CD4-positive, CD25-positive, alpha-beta regulatory T cell (primary cell): ENCODE measurements around the gene OR5H15. TPM values are rescaled to one million over a fixed set of nuclear protein-coding genes. Genes with fewer than 3 reads are reported as not detected.
"Not testable (repeated sequence)": the region's sequence is repeated elsewhere in the genome, so short reads cannot be mapped to it uniquely, and the experiment has no call there.

Experiments
- ATAC-seq, 2 donors: fragments of 150-1000 bp; cut with Tn5 transposase; one replicate each; pipeline ENCODE4 v1.10.0; 2021; ENCODE audit warnings: low read depth in 2 of 2, moderate number of reproducible peaks in 2 of 2, moderate library complexity in 1 of 2
- DNase-seq, 3 donors: peaks; one replicate each; pipeline versions ENCODE4 v3.0.0 to v3.0.0-alpha.2; 2012 to 2022; ENCODE audit warnings: mixed read lengths in 1 of 3
- H3K27ac ChIP-seq: one replicate; pipeline ENCODE4 v1.7.0; 2013; ENCODE audit warnings: mild to moderate bottlenecking, low read length; ENCODE audit not compliant: insufficient read depth, poor library complexity, severe bottlenecking
- H3K27me3 ChIP-seq: one replicate; pipeline ENCODE4 v1.7.0; 2013; ENCODE audit warnings: low read length; ENCODE audit not compliant: control insufficient read depth, insufficient read depth
- H3K36me3 ChIP-seq: one replicate; pipeline ENCODE4 v1.7.0; 2013; ENCODE audit warnings: mild to moderate bottlenecking, low read length, moderate library complexity; ENCODE audit not compliant: control insufficient read depth, insufficient read depth
- H3K4me1 ChIP-seq: 2 replicates; pipeline ENCODE4 v1.7.0; 2013; ENCODE audit warnings: mild to moderate bottlenecking, low read length; ENCODE audit not compliant: insufficient read depth, control insufficient read depth, poor library complexity, severe bottlenecking
- H3K4me3 ChIP-seq: one replicate; pipeline ENCODE4 v1.7.0; 2013; ENCODE audit warnings: low read depth, mild to moderate bottlenecking, low read length, moderate library complexity
- H3K9me3 ChIP-seq, 2 experiments: 1 replicate in 1 of 2; 2 replicates in 1 of 2; pipeline ENCODE4 v1.7.0; 2013; ENCODE audit warnings: low read length in 2 of 2, mild to moderate bottlenecking in 1 of 2, moderate library complexity in 1 of 2; ENCODE audit not compliant: control insufficient read depth in 2 of 2
- H3K27ac Mint-ChIP-seq, 3 donors: one replicate each; pipeline ENCODE4 v1.8.0; 2020 to 2022; ENCODE audit warnings: mild to moderate bottlenecking in 3 of 3, mixed read lengths in 3 of 3, moderate library complexity in 2 of 3
- H3K27me3 Mint-ChIP-seq: one replicate; pipeline ENCODE4 v1.8.0; 2022; ENCODE audit warnings: mild to moderate bottlenecking, mixed read lengths
- H3K36me3 Mint-ChIP-seq: one replicate; pipeline ENCODE4 v1.8.0; 2020; ENCODE audit warnings: mixed read lengths
- H3K4me1 Mint-ChIP-seq, 4 donors: one replicate each; pipeline ENCODE4 v1.8.0; 2020 to 2022; ENCODE audit warnings: mixed read lengths in 4 of 4, mild to moderate bottlenecking in 1 of 4
- H3K4me3 Mint-ChIP-seq, 4 donors: one replicate each; pipeline ENCODE4 v1.8.0; 2020 to 2022; ENCODE audit warnings: mild to moderate bottlenecking in 4 of 4, mixed read lengths in 4 of 4, moderate library complexity in 3 of 4
- H3K9me3 Mint-ChIP-seq, 7 donors: one replicate each; pipeline ENCODE4 v1.8.0; 2020 to 2022; ENCODE audit warnings: mixed read lengths in 7 of 7, mild to moderate bottlenecking in 3 of 7, moderate library complexity in 2 of 7
- polyA plus RNA-seq, 4 donors: library from polyadenylated mRNA; unstranded; fragments of 300-500 nt; fragmentation: Illumina TruSeq; gene quantifications; one replicate each; pipeline ENCODE4 v1.2.3, GENCODE V29; 2021
- total RNA-seq: library from RNA; stranded (reverse); gene quantifications from one replicate; pipeline ENCODE4 v1.2.3, GENCODE V29; 2022

Gene OR5H15
- total and polyA plus RNA-seq, 5 donors from 2014 or later, result not detected

- no peak overlapping the region for H3K4me3 Mint-ChIP-seq
Observed at GRCh38 chr3:98151241-98151640, 15.3 kb upstream of the OR5H15 start.

GRCh38 chr3:98171071-98171470, 4.6 kb downstream of the OR5H15 start:
- no peak overlapping the region for H3K27ac ChIP-seq
- H3K27ac Mint-ChIP-seq, result no peak overlapping the region
- no peak for DNase-seq
- H3K36me3 ChIP-seq, result no peaks in the 10 kb centered on the region
- H3K9me3 Mint-ChIP-seq, result peaks cover 0 to 10% (median 0%) of the 10 kb centered on the region in 7 donors
- H3K36me3 Mint-ChIP-seq, result no peaks in the 10 kb centered on the region
- H3K27me3 Mint-ChIP-seq, result peaks cover 8% of the 10 kb centered on the region
- no peak for ATAC-seq
- no peaks in the 10 kb centered on the region for H3K27me3 ChIP-seq
- no peaks in the 10 kb centered on the region for H3K4me1 ChIP-seq
- no peak overlapping the region for H3K4me3 Mint-ChIP-seq
- peaks cover 0 to 3% (median 0%) of the 10 kb centered on the region in 4 donors for H3K4me1 Mint-ChIP-seq
- no peaks in the 10 kb centered on the region for H3K9me3 ChIP-seq
- no peak overlapping the region for H3K4me3 ChIP-seq

More at GRCh38 chr3:98151241-98151640, 15.3 kb upstream of the OR5H15 start:
- H3K27me3 Mint-ChIP-seq, result peaks cover 4% of the 10 kb centered on the region
- no peak for DNase-seq
- Histone ChIP-seq H3K27me3 (no peaks in the 10 kb centered on the region), H3K4me3 (no peak overlapping the region), H3K27ac (no peak overlapping the region), H3K36me3 (no peaks in the 10 kb centered on the region), H3K4me1 (no peaks in the 10 kb centered on the region), H3K9me3 (no peaks in the 10 kb centered on the region)
- no peaks in the 10 kb centered on the region for H3K36me3 Mint-ChIP-seq
- H3K9me3 Mint-ChIP-seq, result peaks cover 0 to 6% (median 0%) of the 10 kb centered on the region in 7 donors
- no peak for ATAC-seq
- no peak overlapping the region for H3K27ac Mint-ChIP-seq
- H3K4me1 Mint-ChIP-seq, result no peaks in the 10 kb centered on the region

- Histone ChIP-seq H3K27ac (no peak overlapping the region), H3K36me3 (no peaks in the 10 kb centered on the region), H3K27me3 (no peaks in the 10 kb centered on the region), H3K4me1 (no peaks in the 10 kb centered on the region), H3K4me3 (no peak overlapping the region), H3K9me3 (no peaks in the 10 kb centered on the region)
- Mint-ChIP-seq H3K27me3 (peaks cover 8% of the 10 kb centered on the region), H3K36me3 (no peaks in the 10 kb centered on the region), H3K4me3 (no peak overlapping the region), H3K9me3 (peaks cover 0 to 11% (median 2%) of the 10 kb centered on the region in 7 donors), H3K27ac (no peak overlapping the region), H3K4me1 (peaks cover 0 to 3% (median 0%) of the 10 kb centered on the region in 4 donors)
- ATAC-seq (no peak), DNase-seq (no peak)
Observed at GRCh38 chr3:98172621-98173020, 6.1 kb downstream of the OR5H15 start.

DNA sequence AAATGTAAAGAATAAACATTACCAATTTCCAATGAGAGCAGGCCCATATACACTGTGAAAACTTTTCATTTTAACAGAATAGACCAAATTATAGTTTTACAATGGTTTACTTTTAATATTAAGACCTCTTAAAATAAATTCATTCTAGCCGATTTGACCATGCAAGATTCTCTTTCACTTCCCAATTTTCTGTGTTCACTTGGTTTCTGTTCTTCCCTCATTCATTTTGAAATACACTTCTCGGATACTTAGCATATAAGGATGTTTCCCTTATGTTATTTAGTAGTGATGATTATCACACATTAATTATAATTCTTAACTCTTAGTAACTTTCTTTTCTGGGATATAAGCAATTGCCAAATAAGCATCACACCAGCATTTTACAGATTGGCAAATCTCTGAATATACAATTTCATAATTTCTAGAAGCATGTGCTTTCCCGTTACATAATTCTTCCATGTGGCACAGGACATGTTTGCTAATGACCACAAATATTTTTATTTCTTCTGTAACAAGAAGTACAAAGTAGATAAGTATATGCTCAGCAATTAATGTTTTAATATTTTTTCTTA, 13.9 kb downstream of the OR5H15 start:
- peak overlapping the region in 1 of 3 donors; percentile 16 for H3K27ac Mint-ChIP-seq
- Histone ChIP-seq H3K36me3 (no peaks in the 10 kb centered on the region), H3K27me3 (no peaks in the 10 kb centered on the region), H3K9me3 (no peaks in the 10 kb centered on the region), H3K4me1 (no peaks in the 10 kb centered on the region), H3K27ac (no peak overlapping the region), H3K4me3 (no peak overlapping the region)
- peaks cover 9% of the 10 kb centered on the region for H3K27me3 Mint-ChIP-seq
- ATAC-seq, result no peak
- H3K36me3 Mint-ChIP-seq, result no peaks in the 10 kb centered on the region
- no peak overlapping the region for H3K4me3 Mint-ChIP-seq
- no peak for DNase-seq
- H3K4me1 Mint-ChIP-seq, result no peaks in the 10 kb centered on the region
- H3K9me3 Mint-ChIP-seq, result peaks cover 0 to 6% (median 2%) of the 10 kb centered on the region in 7 donors

- no peak overlapping the region for H3K4me3 Mint-ChIP-seq
- peaks cover 0 to 4% (median 0%) of the 10 kb centered on the region in 7 donors for H3K9me3 Mint-ChIP-seq
- Histone ChIP-seq H3K36me3 (no peaks in the 10 kb centered on the region), H3K4me1 (no peaks in the 10 kb centered on the region), H3K9me3 (no peaks in the 10 kb centered on the region), H3K27me3 (no peaks in the 10 kb centered on the region), H3K4me3 (no peak overlapping the region), H3K27ac (no peak overlapping the region)
- no peak for ATAC-seq
- H3K27me3 Mint-ChIP-seq, result peaks cover 9% of the 10 kb centered on the region
- DNase-seq, result no peak
- no peaks in the 10 kb centered on the region for H3K36me3 Mint-ChIP-seq
- H3K4me1 Mint-ChIP-seq, result no peaks in the 10 kb centered on the region
- H3K27ac Mint-ChIP-seq, result no peak overlapping the region
Observed at GRCh38 chr3:98182196-98182595, 15.7 kb downstream of the OR5H15 start.

- no peaks in the 10 kb centered on the region for H3K36me3 Mint-ChIP-seq
- H3K36me3 ChIP-seq, result no peaks in the 10 kb centered on the region
Observed at GRCh38 chr3:98185180-98185579, 18.7 kb downstream of the OR5H15 start.

DNA sequence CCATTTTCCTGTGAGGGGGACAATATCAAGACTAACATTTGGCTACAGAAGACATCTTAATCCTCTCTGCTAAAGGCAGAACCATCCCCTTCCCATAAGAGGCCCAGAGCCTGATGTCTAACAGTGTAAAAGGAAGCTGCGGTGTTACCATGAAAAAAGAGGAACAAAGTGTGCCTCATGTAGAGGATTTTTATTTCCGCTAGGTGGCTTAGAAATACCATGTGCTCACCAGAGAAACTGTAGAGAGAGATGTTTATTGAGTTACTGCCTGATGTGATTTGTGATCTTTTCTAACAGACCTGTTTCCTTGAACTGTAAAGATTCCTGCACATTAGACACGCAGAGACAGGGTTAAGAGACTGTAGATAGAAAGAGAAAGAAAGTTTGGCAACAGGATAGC, 22.0 kb downstream of the OR5H15 start:
- Histone ChIP-seq H3K27me3 (no peaks in the 10 kb centered on the region), H3K9me3 (no peaks in the 10 kb centered on the region), H3K4me3 (no peak overlapping the region), H3K4me1 (no peaks in the 10 kb centered on the region), H3K36me3 (no peaks in the 10 kb centered on the region), H3K27ac (no peak overlapping the region)
- peaks cover 0 to 1% (median 0%) of the 10 kb centered on the region in 7 donors for H3K9me3 Mint-ChIP-seq
- ATAC-seq, result no peak
- H3K27ac Mint-ChIP-seq, result no peak overlapping the region
- H3K4me3 Mint-ChIP-seq, result no peak overlapping the region
- H3K4me1 Mint-ChIP-seq, result peaks cover 0 to 6% (median 2%) of the 10 kb centered on the region in 4 donors
- peak in 2 of 3 donors; percentile 0 to 60 for DNase-seq
- H3K27me3 Mint-ChIP-seq, result peaks cover 5% of the 10 kb centered on the region
- no peaks in the 10 kb centered on the region for H3K36me3 Mint-ChIP-seq

More at GRCh38 chr3:98185180-98185579, 18.7 kb downstream of the OR5H15 start:
- Histone ChIP-seq H3K9me3 (no peaks in the 10 kb centered on the region), H3K27me3 (no peaks in the 10 kb centered on the region), H3K4me1 (no peaks in the 10 kb centered on the region), H3K27ac (no peak overlapping the region), H3K4me3 (no peak overlapping the region)
- Mint-ChIP-seq H3K4me1 (peaks cover 0 to 6% (median 2%) of the 10 kb centered on the region in 4 donors), H3K9me3 (peaks cover 0 to 4% (median 0%) of the 10 kb centered on the region in 7 donors), H3K27ac (no peak overlapping the region), H3K27me3 (peaks cover 9% of the 10 kb centered on the region), H3K4me3 (no peak overlapping the region)
- ATAC-seq (no peak), DNase-seq (peak in 1 of 3 donors; percentile 9)

DNA sequence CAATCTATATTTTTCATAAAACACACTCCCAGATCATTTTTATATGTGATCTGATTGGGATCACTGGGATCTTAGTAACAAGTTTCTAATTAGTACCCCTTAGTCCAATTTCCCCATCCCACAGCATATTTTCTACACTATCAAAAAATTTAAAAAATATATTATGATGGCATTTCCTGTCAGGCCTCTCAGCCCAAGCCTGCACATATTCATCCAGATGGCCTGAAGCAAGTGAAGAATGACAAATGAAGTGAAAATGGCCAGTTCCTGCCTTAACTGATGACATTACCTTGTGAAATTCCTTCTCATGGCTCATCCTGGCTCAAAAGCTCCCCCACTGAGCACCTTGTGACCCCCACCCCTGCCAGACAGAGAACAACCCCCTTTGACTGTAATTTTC, 24.4 kb downstream of the OR5H15 start:
- H3K27me3 ChIP-seq, H3K4me3 Mint-ChIP-seq, H3K27me3 Mint-ChIP-seq, H3K4me1 ChIP-seq, H3K4me1 Mint-ChIP-seq, DNase-seq, H3K36me3 Mint-ChIP-seq, H3K4me3 ChIP-seq, H3K9me3 Mint-ChIP-seq, ATAC-seq, H3K27ac Mint-ChIP-seq, H3K36me3 ChIP-seq, H3K9me3 ChIP-seq, H3K27ac ChIP-seq: not testable (repeated sequence)
